HepG2 (cell line): ENCODE data around the gene WIPF2. TPM values are rescaled to one million over a fixed set of nuclear protein-coding genes. Genes with fewer than 3 reads are reported as not detected.

Source experiments
- CCDC6 ChIP-seq: sonication (generic); formaldehyde crosslinking; IDR thresholded peaks from 2 replicates; pipeline ENCODE4 v1.8.1; 2022; ENCODE audit warnings: mild to moderate bottlenecking, missing genetic modification reagents, moderate library complexity
- CERS6 ChIP-seq: sonication (generic); formaldehyde crosslinking; IDR thresholded peaks from 2 replicates; pipeline ENCODE4 v1.5.0; 2020; ENCODE audit warnings: missing genetic modification reagents
- DNMT3B ChIP-seq: conservative IDR thresholded peaks from 2 replicates; pipeline ENCODE4 v1.6.1; 2016; ENCODE audit warnings: missing biosample characterization, control low read depth
- DZIP1 ChIP-seq: sonication (generic); formaldehyde crosslinking; IDR thresholded peaks from 2 replicates; pipeline ENCODE4 v1.5.0; 2020; ENCODE audit warnings: mild to moderate bottlenecking, missing genetic modification reagents
- EP300 ChIP-seq, 3 experiments: sonication (generic) in 1 of 3; formaldehyde crosslinking in 1 of 3; IDR thresholded peaks; 2 replicates each; pipeline versions ENCODE4 v1.5.1 to v1.6.1; 2011 to 2020; ENCODE audit warnings: low read depth in 2 of 3, low read length in 2 of 3, borderline replicate concordance in 1 of 3, improper control_type of control experiment in 1 of 3, mild to moderate bottlenecking in 1 of 3, missing genetic modification reagents in 1 of 3, moderate library complexity in 1 of 3
- ETV6 ChIP-seq: sonication (generic); formaldehyde crosslinking; conservative IDR thresholded peaks from 2 replicates; pipeline ENCODE4 v1.4.0; 2020; ENCODE audit warnings: missing genetic modification reagents
- KDM2A ChIP-seq: sonication (generic); formaldehyde crosslinking; IDR thresholded peaks from 2 replicates; pipeline ENCODE4 v1.4.0; 2020; ENCODE audit warnings: low read depth, missing genetic modification reagents, borderline replicate concordance
- KMT2B ChIP-seq: IDR thresholded peaks from 2 replicates; pipeline ENCODE4 v1.6.1; 2016; ENCODE audit warnings: missing genetic modification reagents, missing compliant biosample characterization
- MTF2 ChIP-seq: sonication (generic); formaldehyde crosslinking; IDR thresholded peaks from 2 replicates; pipeline ENCODE4 v1.5.0; 2020; ENCODE audit warnings: missing genetic modification reagents, borderline replicate concordance
- MYPOP ChIP-seq: sonication (generic); formaldehyde crosslinking; IDR thresholded peaks from 2 replicates; pipeline ENCODE4 v1.8.1; 2023; ENCODE audit warnings: mild to moderate bottlenecking, moderate library complexity, missing genetic modification reagents
- NFRKB ChIP-seq: fragments of 450-650 bp; IDR thresholded peaks from 2 replicates; pipeline ENCODE4 v1.6.1; 2017
- PCBP2 ChIP-seq: fragments of 200-400 bp; formaldehyde crosslinking; optimal IDR thresholded peaks from 2 replicates; pipeline ENCODE3; 2018; ENCODE audit warnings: low read length, low read depth; ENCODE audit not compliant: poor library complexity, severe bottlenecking
- POGZ ChIP-seq: sonication (generic); formaldehyde crosslinking; IDR thresholded peaks from 2 replicates; pipeline ENCODE4 v1.4.0; 2020; ENCODE audit warnings: mild to moderate bottlenecking, missing genetic modification reagents
- TCF12 ChIP-seq, 2 experiments: fragments of 450-650 bp in 1 of 2; sonication (generic) in 1 of 2; formaldehyde crosslinking in 1 of 2; IDR thresholded peaks; 2 replicates each; pipeline versions ENCODE4 v1.6.1 to v1.8.0; 2017 to 2022; ENCODE audit warnings: antibody characterized with exemption in 1 of 2, mild to moderate bottlenecking in 1 of 2, missing genetic modification reagents in 1 of 2, moderate library complexity in 1 of 2
- ZMAT5 ChIP-seq: sonication (generic); formaldehyde crosslinking; IDR thresholded peaks from 2 replicates; pipeline ENCODE4 v1.5.0; 2020; ENCODE audit warnings: mild to moderate bottlenecking, low read depth, missing genetic modification reagents, borderline replicate concordance
- ZNF101 ChIP-seq: sonication (generic); formaldehyde crosslinking; IDR thresholded peaks from 2 replicates; pipeline ENCODE4 v1.4.0; 2020; ENCODE audit warnings: mild to moderate bottlenecking, low read depth, missing genetic modification reagents, borderline replicate concordance
- ZNF549 ChIP-seq: sonication (generic); formaldehyde crosslinking; IDR thresholded peaks from 2 replicates; pipeline ENCODE4 v1.5.0; 2020; ENCODE audit warnings: missing genetic modification reagents
- ZNF572 ChIP-seq: sonication (generic); formaldehyde crosslinking; IDR thresholded peaks from 2 replicates; pipeline ENCODE4 v1.5.1; 2020; ENCODE audit warnings: mild to moderate bottlenecking, missing genetic modification reagents
- ZNF597 ChIP-seq: sonication (generic); formaldehyde crosslinking; IDR thresholded peaks from 2 replicates; pipeline ENCODE4 v1.5.0; 2020; ENCODE audit warnings: missing genetic modification reagents
- ZNF784 ChIP-seq: sonication (generic); formaldehyde crosslinking; IDR thresholded peaks from 2 replicates; pipeline ENCODE4 v1.5.1; 2020; ENCODE audit warnings: missing genetic modification reagents, mild to moderate bottlenecking, borderline replicate concordance
- ZNF839 ChIP-seq: sonication (generic); formaldehyde crosslinking; IDR thresholded peaks from 2 replicates; pipeline ENCODE4 v1.4.0; 2020; ENCODE audit warnings: missing genetic modification reagents, mild to moderate bottlenecking, borderline replicate concordance
- ZNF841 ChIP-seq: sonication (generic); formaldehyde crosslinking; IDR thresholded peaks from 2 replicates; pipeline ENCODE4 v1.8.1; 2023; ENCODE audit warnings: missing genetic modification reagents, borderline replicate concordance
- polyA plus RNA-seq, 8 experiments: library from polyadenylated mRNA; depleted of rRNA in 3 of 8; stranded (reverse) in 7 of 8; unstranded in 1 of 8; fragments of >200 nt; fragmentation: Illumina TruSeq in 4 of 8; extraction: Trizol in 4 of 8; gene quantifications; 2 replicates each; pipeline versions ENCODE4 v1.2.1 to v1.2.3, GENCODE V29; 2011 to 2016; ENCODE audit warnings: low read depth in 4 of 8, missing spikeins in 1 of 8, mixed read lengths in 1 of 8; ENCODE audit not compliant: insufficient read depth in 1 of 8
- total RNA-seq, 5 experiments: library from RNA; depleted of rRNA; stranded (reverse); fragments of >200 nt; fragmentation: Illumina TruSeq; extraction: Trizol; gene quantifications; 2 replicates each; pipeline ENCODE4 v1.2.3, GENCODE V29; 2016; ENCODE audit warnings: low read depth in 1 of 5

The WIPF2 gene
- total and polyA plus RNA-seq, 2 of the 13 experiments (the other 11 are each of a cell fraction or from before 2014, with no cell fraction given) = 7.2 to 10.8 TPM

GRCh38 chr17:40327244-40327729 is 108.2 kb downstream of the WIPF2 start (continued):
- 0 out of 2 replicates have a peak, but pooled peaks have one; percentile 57 for TF ChIP-seq ZNF572 (CRISPR knock-in tag)
- TF ChIP-seq PCBP2 = no peak
- TF ChIP-seq ZNF549 = no peak
- TF ChIP-seq ETV6 (CRISPR knock-in tag) = no peak
- no peak for TF ChIP-seq NFRKB
- TF ChIP-seq POGZ (CRISPR knock-in tag) = 0 out of 2 replicates have a peak, but pooled peaks have one; percentile 11
- TF ChIP-seq MTF2 = no peak
- TF ChIP-seq MYPOP (CRISPR knock-in tag) = no peak
- TF ChIP-seq ZNF101 (CRISPR knock-in tag) = no peak
- no peak for TF ChIP-seq DZIP1 (CRISPR knock-in tag)
- no peak for TF ChIP-seq EP300 (IDR thresholded peaks at IDR 0.05; ENCODE audit: low read depth in 2 of 2, low read length in 2 of 2)
- TF ChIP-seq EP300 (CRISPR knock-in tag; IDR thresholded peaks at IDR 0.05; ENCODE audit: borderline replicate concordance) = no peak
- TF ChIP-seq KDM2A (CRISPR knock-in tag) = no peak
- no peak for TF ChIP-seq TCF12 (IDR thresholded peaks at IDR 0.05)
- no peak for TF ChIP-seq TCF12 (CRISPR knock-in tag; IDR thresholded peaks at IDR 0.05)
- TF ChIP-seq ZNF784 = no peak
- no peak for TF ChIP-seq CCDC6 (CRISPR knock-in tag)
- TF ChIP-seq KMT2B (CRISPR knock-in tag) = no peak
- TF ChIP-seq CERS6 (CRISPR knock-in tag) = no peak
- no peak for TF ChIP-seq ZNF841 (CRISPR knock-in tag)
- TF ChIP-seq ZNF597 (CRISPR knock-in tag) = no peak
- no peak for TF ChIP-seq ZNF839 (CRISPR knock-in tag)
- TF ChIP-seq ZMAT5 (CRISPR knock-in tag) = no peak
- TF ChIP-seq DNMT3B (CRISPR knock-in tag) = no peak
